Inferior parietal cortex (tissue), 1 donor: ENCODE results near the gene PDE8A.
"Not testable (repeated sequence)": the region's sequence is repeated elsewhere in the genome, so short reads cannot be mapped to it uniquely, and the experiment has no call there.

Source experiments
- DNase-seq: peaks from one replicate; pipeline ENCODE4 v3.0.0-alpha.2; 2016; ENCODE audit errors: extremely low spot score

The PDE8A gene

DNA sequence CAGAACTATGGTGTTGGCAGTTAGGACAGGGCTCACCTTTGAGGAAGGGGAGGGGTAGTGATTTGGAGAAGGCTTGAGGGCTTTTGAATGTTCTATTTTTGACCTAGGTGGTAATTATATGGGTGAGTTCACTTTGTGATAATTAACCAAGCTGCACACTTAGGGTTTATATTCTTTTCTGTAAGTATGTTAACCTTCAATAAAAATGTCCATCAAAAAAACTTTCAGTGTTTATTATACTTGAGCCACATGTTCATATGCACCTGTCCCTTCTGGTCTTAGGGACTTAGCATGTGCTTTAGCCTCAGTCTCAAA lies 28.4 kb downstream of the PDE8A start:
- no peak for DNase-seq

DNA sequence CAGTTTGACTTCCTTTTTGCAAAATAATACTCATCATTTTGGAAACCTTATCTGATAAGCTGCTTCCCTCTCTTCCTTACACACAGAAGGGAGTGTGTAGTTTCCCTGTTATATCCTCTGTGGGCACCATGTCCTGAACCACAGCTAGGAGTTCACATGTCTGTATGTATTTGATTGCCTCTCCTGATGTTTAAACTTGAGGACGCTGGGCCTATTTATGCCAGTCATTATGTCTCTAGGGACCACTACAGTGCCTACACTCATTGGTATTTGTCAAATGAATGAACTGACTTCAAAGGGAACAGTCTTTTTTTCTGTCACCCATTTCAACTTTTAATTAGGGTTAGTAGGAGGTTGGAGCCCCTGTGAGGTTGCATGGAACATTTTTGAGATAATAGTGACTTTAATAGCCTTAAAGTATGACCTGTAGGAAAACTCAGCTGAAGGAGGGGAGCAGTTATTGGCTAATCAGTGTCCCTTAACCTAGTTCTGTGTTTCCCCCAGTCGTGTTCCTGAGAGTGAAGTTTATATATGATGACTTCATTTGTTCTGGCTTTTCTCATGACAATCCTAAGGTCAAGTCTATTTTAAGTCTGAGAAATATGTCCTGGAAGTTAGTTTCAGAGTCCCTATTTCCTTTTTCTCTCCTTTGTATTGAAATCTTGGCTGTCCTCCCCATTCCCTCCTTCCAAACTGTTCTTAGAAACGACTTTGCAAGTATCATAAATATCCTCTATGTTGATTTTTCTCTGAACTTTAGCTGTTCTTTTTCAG lies 28.9 kb downstream of the PDE8A start:
- DNase-seq: no peak

DNA sequence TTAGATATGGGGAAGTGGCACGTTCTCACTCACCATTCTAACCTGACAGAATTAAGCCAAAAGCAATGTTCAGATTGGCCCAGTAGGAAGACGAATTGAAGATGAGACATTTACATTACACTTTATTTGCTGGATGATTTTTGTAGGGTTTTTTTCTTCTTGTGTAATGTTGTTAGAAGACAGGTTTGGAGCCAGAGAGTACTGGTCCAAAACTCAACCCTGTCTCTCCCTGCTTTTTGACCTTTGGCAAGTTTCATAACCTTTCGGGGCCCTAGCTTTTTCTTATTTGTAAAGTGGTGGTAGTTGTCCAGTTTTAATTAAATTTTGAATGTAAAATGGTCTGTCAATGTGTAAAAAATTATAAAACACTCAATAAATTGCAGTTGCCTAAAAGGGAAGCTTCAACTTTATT lies 29.5 kb downstream of the PDE8A start:
- no peak for DNase-seq

DNA sequence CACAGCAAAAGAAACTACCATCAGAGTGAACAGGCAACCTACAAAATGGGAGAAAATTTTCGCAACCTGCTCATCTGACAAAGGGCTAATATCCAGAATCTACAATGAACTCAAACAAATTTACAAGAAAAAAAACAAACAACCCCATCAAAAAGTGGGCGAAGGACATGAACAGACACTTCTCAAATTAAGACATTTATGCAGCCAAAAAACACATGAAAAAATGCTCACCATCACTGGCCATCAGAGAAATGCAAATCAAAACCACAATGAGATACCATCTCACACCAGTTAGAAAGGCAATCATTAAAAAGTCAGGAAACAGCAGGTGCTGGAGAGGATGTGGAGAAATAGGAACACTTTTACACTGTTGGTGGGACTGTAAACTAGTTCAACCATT lies 30.1 kb downstream of the PDE8A start:
- not testable (repeated sequence) for DNase-seq

DNA sequence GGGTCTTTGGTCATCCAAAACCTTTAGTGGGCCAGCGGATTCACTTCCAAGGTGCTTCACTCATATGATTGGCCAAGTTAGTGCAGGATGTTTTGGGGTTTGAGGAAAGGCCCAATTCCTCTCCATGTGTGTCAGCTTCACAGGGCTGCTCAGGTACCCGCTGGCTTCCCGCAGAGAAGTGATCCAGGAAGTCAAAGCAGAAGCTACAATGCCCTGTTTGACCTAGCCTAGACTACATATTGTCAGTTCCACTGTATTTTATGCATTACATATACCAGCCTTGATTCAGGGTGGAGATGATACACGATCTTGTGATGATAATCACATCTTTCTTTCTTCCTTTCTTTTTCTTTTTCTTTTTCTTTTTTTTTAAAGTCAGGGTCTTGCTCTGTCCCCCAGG lies 32.1 kb downstream of the PDE8A start:
- no peak for DNase-seq

DNA sequence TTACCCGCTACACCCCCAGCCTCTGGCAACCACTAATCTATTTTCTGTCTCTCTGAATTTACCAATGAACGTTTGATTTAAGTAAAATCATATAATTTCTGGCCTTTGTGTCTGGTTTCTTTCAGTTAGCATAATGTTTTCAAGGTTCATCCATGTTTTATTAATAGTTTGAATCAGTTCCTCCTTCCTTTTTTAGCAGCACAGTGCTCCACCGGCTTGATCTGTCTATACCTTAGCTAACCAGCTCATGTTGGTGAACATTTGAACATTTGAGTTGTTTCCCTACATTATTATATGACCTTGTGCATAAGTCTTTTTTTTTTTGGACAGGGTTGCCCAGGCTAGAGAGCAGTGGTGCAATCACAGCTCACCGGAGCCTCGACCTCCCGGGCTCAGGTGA lies 33.3 kb downstream of the PDE8A start:
- DNase-seq: no peak

DNA sequence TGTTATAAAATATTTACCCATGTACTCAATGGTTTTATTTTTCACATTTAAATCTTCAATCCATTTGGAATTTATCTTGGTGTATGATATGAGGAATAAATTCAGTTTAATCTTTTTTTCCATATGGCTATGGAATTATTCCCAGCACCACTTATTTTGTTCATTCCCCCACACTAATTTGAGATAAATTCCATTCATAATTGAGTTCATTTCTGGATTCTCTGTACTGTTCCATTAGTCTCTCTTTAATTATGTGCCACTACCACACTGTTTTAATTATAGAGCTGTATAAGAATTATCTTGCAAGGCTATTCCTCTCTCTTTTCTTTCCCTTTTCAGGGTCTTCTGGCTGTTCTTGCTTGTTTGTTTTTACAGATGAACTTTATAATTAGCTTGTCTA lies 34.6 kb downstream of the PDE8A start:
- no peak for DNase-seq

DNA sequence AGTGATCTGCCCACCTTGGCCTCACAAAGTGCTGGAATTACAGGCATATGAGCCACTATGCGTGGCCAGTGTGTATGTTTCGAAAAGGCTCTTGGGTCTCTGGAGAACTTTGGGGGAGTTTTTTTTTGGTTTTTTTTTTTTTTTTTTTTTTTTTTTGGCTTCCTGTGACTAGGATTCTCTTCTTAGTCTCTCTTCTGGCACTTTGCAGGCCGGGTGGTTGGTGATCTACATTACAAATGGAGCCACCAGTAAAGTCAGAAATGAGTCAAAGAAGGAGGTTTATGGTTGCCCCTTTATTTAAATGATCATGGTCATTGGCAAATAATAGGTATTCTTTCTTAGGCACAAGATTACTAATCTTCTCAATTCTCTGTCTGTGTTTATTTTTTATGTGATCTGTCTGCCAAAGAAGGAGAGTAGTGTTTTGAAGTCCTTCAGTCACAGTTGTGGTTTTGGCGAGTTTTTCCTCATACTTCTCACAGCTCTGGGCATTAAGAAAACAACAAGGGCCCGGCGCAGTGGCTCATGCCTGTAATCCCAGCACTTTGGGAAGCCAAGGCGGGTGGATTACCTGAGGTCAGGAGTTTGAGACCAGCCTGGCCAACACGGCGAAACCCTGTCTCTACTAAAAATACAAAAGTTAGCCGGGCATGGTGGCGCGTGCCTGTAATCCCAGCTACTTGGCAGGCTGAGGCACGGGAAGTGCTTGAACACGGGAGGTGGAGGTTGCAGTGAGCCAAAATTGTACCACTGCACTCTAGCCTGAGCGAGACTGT lies 38.3 kb downstream of the PDE8A start:
- no peak for DNase-seq

DNA sequence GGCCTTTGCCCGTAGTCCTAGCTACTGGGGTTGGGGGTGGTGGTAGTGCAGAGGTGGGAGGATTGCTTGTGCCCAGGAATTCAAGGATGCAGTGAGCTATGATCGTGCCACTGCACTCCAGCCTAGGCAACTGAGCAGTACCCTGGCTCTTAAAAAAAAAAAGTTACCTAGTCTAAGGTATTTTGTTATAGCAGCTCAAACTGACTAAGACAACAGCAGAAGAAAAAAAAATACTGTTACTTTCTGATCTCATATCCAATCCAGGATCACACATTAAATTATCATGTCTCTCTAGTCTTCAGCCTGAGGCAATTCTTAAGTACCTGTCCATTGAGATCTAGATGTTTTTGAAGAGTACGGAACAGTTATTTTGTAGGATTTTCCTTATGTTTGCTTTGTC lies 39.8 kb downstream of the PDE8A start:
- no peak for DNase-seq

DNA sequence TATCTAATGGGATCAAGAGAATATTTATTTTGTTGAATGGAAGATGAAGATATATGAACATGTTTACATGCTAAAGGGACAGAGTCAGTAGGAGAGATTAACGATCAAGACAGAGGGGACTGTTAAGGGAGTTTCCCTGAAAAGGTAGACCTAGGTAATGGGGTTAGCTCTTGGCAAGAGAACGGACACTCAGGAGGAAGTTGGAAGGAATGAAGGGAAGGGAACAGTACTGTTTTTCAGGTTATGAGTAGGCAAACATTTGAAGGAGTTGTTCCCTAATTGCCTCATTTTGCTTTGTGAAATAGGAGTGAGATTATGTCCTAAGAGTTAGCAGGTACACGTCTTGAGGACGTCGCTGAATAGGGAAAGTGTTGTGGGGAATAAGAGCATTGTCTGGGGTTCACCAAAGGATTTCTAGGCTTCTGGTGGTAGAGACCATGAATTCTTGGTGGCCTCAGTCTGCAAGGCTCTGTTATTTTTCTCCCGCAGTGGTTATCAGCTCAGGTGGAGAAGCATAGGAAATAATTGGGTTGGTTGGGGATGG lies 41.3 kb downstream of the PDE8A start:
- DNase-seq: no peak

DNA sequence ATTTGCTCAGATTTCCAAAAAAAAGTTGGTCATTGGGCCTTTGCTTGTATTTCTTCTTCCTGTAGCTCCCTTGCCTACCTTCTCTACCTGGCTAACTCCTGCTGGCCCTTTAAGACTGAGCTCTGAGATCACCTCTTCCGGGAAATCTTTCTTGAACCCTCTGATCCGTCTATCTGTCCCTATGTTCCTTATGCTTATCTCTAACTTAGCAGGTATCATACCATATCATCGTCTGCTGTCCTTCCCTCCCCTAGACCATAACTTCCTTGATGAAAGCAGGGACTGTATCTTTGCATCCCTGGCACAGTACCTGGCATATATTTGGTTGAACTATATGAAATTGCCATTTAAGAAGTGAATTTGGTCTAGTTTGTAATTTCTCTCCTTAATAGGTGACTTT lies 42.3 kb downstream of the PDE8A start:
- DNase-seq: no peak

DNA sequence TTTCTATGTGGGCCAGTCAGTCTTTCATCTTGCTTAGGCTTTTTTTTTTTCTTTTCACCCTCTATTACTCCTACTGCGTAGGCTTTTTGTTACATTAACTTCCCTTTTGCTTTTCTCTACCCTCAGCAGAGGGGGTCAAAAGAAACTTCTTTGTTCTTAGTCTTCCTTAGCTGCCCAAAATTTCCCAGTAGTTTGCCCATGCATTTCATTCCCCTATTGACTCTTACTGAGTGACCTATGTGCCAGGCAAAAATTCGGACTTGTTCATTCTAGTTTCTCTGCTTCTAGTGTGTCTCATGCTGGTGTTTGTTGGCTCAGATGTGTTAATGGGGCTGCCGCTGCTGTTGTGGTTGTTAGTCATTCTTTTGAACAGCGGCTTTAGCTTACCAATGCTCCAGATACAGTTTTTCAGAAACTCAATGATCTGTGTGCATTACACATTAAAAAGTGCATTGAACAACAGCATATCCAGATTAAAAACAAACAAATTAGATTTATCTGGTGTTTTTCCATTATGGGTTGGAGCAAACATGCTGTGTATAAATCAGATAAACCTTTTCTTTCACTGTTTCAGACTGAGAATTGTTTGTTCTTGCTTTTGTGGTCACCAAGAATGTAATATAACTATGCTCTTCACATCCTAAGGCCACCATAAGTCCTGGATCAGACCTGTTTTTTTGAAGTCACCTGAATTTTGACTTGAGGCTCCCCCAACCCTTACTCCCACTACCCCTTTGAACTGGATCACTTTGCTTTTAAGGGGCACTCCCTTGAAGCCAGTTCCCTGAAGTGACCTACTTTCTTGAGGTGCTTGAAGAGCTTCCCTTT lies 43.1 kb downstream of the PDE8A start:
- DNase-seq: no peak

DNA sequence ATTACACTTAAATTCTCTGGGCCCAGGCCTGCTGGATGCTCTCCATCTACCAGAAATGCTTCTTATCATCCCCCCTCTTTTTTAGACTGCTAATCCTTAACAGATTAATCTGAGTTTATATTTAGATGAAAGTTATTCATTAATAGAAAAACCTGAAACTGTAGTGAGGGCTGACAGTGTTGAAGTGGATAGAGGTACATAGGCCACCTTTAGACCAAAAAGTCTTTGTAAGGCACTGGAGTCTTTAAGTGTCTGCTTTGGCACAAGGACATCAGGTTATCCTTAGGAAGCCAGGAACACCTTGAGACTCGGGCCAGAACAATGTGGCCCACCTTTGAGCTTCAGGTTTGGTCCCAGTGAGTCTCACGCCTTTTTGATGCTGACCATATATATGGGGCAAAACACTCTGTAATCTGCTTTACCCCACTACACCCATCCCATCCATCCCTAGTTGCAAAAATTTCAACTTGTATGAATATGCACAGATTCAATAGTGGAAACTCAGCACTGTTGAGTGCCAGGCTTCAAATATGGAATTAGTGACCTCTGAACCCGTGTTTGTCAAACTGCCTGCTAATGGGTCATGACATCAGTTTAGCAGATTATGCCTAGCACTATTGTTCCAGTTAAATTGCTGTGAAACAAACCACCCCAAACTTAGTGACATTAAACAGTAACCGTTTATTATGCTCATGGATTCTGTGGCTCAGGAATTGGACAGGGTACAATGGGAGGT lies 44.0 kb downstream of the PDE8A start:
- no peak for DNase-seq

DNA sequence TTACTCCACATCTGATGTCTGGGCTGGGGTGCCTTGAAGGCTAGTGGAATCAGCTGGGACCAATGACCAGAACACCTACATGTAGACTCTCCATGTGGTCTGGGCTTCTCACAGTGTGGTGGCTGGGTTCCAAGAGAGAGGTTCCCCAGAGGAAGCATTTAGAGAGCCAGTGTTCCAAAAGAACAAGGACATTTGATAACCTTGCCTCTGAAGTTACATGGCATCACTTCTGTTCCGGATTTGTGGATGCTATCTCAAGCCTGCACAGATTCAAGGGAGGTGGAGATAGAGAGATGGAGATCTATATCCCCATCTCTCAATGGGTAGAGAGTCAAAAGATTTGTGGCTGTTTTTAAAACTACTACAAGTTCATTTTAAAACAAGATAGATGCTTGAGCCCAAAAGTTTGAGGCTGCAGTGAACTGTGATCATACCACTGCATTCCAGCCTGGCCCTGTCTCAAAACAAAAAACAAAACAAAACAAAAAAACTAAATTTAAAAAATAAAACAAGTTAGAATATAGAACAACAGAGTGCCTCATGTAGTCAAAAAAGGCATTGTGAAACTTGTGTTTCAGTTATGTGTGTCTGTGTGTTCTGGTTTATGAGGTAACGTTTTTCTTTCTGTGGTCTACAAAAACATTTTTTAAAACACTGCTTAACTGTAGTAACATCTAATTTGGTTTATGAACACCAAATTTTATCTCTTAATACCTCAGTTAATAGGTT lies 44.8 kb downstream of the PDE8A start:
- DNase-seq: no peak

DNA sequence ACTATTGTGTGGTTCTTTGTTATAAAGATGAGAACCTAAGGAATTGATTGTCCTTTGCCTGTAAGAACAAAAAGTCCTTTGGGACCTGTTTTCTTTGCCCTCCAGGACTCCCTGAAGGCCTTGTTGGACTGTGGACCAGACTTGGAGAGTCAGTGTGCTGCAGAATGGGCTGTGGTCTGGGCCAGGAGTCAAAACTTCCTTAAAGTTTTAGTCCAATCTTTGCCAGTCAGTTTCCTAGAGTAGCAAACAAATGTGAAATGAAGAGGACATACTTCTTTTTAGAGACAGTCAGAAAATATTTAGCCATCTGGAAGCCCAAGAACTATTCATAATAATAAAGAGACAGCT lies 45.4 kb downstream of the PDE8A start:
- DNase-seq: no peak

DNA sequence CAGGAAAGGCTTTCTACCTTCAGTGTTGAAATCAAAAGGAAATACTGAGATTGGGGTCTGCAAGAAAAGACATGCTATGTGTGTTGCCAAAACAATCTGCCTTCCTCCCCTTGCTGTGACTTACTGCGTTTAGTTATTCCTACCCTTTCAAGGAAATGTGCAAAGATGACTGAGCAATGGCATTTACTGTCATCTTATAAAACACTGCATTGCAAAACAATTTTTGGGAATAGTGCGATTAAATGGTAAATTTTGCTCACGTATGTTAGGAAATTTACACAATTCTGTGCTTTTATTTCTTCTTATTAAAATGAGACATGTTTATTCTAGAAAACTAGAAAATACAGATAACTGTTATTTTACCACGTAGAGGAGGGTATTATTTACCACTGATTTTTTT lies 45.8 kb downstream of the PDE8A start:
- DNase-seq: no peak

DNA sequence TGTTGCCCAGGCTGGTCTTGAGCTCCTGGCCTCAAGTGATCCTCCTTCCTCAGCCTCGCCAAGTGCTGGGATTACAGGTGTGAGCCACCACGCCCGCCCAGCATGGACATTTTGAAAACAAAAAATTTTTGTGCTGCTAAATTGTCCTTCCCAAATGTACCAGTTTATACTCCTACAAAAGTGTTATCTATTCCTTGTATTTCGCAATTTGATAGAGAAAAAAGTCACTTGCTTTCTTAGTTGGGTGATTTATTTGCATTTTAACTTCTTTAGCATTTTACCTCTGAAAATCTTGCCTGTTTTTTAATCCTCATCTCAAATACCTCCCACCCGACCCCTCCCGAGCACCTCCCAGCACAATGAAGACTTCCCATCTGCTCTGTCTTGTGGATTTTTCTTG lies 46.8 kb downstream of the PDE8A start:
- DNase-seq: no peak

DNA sequence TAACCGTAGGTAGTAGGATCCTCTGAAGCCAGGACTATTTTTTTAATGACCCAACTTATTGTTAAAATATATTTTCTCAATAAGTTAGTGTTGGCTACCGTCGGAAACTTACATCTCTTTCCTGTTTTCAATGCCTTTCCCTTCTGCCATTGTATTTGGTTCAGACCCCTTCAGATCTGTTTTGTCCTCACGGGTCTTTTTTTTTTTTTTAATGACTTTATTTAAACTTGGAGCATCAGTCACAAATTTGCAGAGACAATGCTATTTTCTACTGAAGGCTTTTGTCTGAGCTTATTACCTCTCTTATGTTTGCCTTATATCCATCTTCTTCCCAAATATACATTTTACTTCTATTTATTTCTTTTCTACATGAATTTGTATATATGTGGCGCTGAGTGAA lies 47.6 kb downstream of the PDE8A start:
- no peak for DNase-seq

DNA sequence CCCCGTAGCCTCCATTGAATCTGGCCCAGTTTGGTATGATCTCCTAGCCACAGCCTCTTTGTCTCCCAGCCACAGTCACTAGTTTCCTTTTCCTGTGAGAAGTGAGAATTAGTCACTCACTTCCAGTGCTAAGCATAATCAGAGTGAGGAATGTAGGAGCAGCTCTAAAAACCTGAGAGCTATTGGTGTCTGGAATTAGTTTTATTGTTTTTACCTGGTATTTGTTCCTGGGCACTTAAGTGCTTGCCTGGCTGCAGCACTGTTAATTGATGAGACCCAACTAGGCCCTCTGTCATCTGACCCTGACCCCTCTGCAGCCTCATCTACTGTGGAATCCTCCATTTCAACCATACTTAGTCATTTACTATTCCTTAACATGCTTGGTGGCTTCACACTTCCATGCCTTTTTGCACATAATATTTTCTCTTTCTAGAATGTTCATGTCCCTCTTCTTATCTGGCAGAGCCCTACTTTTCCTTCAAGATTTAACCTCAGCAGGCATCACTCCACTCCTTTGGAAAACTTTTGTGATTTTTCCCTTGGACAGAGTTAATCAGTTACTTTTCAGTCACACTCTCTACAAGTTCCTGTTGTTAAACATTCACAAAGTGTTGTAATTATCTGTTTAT lies 48.8 kb downstream of the PDE8A start:
- no peak for DNase-seq

DNA sequence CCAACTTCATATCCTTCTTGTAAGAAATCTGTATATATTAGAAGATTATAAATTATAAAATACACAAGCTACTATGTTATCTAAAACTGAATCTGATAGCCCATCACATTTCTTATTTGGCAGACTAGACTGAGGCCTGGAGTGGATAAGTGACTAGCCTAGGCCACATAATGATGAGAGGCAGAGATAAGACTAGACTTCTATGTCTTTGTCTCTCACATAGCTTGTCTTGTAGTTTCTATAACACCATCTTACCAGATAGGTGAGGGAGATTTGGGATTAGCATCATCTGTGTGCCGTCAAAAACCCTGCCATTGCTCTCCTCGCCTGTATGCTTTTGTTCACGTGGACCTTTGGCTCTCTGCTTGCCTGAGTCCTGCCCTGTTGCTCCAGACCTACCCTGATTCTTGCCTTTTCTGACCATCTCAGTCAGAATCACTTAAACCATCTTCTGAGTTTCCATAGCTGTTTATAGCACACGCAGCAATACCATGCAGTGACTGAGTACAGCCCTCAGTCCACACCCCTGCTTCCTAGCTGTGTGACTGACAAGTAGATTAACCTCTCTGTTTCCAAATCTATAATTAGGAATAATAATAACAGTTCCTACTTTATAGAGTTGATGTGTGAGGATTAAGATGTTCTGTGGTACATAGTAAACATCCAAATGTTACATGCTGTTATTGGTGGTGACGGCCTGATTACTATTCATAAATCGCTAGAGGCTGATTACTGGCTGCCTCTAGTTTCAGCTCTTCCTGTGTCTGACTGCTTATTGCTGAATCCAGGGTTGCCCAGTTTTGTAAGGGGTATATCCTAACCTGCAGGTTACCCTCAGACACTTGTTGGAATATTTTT lies 49.7 kb downstream of the PDE8A start:
- no peak for DNase-seq
